Heart left ventricle (tissue), 13 donors: ENCODE measurements around the gene KCNA2.

Experiments used
- CTCF ChIP-seq, 12 donors: fragments of 200-600 bp; sonication (generic) in 4 of 12; IDR thresholded peaks; one replicate each; pipeline versions ENCODE4 v1.5.0 to v1.8.0; 2018 to 2022; ENCODE audit warnings: antibody characterized with exemption in 12 of 12, mild to moderate bottlenecking in 5 of 12
- POLR2A ChIP-seq, 2 donors: fragments of 450-650 bp; IDR thresholded peaks; one replicate each; pipeline ENCODE4 v1.6.1; 2017; ENCODE audit warnings: antibody characterized with exemption in 2 of 2, mild to moderate bottlenecking in 2 of 2, moderate library complexity in 2 of 2
- donor health status: ischemic (EF 13 %, LVEDD 7.1; RV severe dilation, severe dysfunction).
- donor health status: DM: no; HTN: yes; CAD: no.
- donor health status: DM: no; HTN: no; CAD: no.
- donor health status: ischemic (EF 25% LVEDD 6.9; RV normal size, moderate dysfunction).
- donor health status: ischemic (EF 25% LVEDD 5.7; RV mildly dilated, moderate dysfunction).
- donor health status: ischemic (EF 35%, LVEDD 5.7; RV mildly dilated, moderate dysfunction).
- donor health status: nonischemic (EF 11% LVEDD 7.7; RV severe dilation, severe dysfunction).
- donor health status: DM: yes; HTN: yes; CAD: no.
- donor health status: PGD.
- donor health status: ischemic (EF 29% LVEDD 5.4; RV normal size, mild dysfunction).
- donor health status: nonischemic (EF 23%, LVEDD 6.1; RV moderate dilation, normal function).

- TF ChIP-seq CTCF (IDR thresholded peaks at IDR 0.05) (no peak), POLR2A (IDR thresholded peaks at IDR 0.05) (no peak)
Observed at GRCh38 chr1:110608247-110608646, 2.1 kb upstream of the KCNA2 start.
